Measurements from ENCODE around the gene DTNBP1.

DTNBP1 gene

GRCh38 chr6:15484140-15484539 is 178.7 kb downstream of the DTNBP1 start:
- FAIRE-seq = no peak
- no peak for DNase-seq (ENCODE audit: low spot score)

DNA sequence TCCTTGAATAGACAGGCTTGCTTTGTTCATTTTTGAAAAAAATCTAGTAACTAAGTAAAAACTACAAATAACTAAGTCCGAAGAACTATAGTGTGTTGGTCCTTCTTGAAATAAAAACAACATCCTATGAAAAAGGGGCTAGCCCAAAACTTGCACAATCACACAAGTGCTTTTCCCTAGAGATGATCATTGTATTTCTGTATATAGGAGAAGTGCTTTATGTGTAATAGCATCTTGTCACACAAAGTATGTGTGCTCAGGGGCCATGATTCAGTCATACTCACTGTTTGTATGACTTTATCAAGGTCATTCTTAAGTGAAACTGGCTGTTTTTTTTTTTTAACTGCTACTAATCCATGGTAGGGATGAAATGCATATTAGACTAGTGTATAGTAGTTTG is 179.8 kb downstream of the DTNBP1 start:
- DNase-seq (ENCODE audit: low spot score) (no peak), FAIRE-seq (no peak)

DNA sequence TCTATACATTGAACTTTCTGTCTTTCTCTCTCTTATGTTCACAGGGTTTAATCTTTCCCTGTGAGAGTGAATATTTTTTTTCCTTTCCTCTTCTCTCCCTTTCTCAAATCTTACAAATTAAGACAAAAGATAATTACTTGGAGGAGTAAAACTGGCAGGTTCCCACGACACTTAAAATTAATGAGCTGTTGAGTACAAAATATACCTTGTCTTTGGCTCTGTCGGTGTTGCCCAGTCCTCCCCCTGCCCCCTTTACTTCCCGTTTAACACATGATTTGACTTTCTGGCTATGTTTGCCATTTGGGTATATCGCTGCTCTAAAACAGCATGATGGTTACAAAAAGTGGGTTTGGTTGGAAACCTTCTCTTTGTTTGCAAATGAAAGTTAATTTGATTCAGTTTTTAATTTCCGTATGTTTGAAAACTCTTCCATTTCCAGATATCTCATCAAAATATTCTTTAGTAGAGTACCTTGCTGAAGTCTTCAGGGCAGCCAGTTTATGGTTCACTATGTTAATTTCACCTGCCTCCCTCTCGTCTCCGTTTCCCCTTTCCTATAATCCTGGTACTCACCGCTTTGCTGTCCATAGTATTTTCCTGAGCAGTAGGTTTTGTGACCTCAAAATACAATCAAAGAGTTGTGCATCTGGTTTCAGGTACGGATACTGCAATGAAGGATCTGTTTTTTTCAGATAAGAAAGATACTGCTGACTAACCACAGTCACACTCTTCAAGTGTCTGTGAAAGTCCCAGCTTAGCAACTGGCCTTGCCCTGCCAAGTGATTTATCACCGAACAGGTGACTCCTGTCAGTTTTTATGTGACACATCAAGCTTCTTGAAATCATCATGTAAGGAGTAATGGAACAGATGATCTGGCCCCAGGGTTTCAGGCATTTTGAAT is 181.2 kb downstream of the DTNBP1 start:
- FAIRE-seq (no peak), DNase-seq (ENCODE audit: low spot score) (no peak)

- FAIRE-seq = no peak
- DNase-seq (ENCODE audit: low spot score) = no peak
Measured at GRCh38 chr6:15480525-15480924, 182.3 kb downstream of the DTNBP1 start.

- DNase-seq (ENCODE audit: low spot score) = peak; percentile 55
- no peak for FAIRE-seq
Measured at GRCh38 chr6:15479761-15480160, 183.1 kb downstream of the DTNBP1 start.

DNA sequence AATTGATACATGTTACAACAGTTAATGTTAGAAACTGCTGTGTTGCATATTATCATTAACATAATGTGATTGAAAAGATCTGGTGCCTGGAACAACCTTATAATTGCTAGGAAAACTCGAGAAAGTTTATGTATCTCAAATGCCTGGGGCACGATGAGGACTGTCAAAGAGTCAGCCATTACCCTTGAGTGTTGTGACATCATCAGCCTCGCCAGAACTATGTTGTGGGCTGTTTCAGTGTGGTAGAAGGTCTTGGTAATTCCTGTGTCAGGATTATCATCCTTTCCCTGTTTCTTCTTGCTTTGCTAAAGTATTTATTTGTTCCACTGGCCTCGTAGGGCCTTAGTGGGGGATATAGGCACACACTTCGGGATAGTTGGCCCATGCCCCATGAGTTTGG is 185.1 kb downstream of the DTNBP1 start:
- no peak for FAIRE-seq
- no peak for DNase-seq (ENCODE audit: low spot score)

- DNase-seq (ENCODE audit: low spot score) (no peak), FAIRE-seq (no peak)
Measured at GRCh38 chr6:15476631-15477380, 186.0 kb downstream of the DTNBP1 start.

GRCh38 chr6:15475872-15476271 is 187.0 kb downstream of the DTNBP1 start:
- FAIRE-seq (no peak), DNase-seq (ENCODE audit: low spot score) (no peak)

- FAIRE-seq (no peak), DNase-seq (ENCODE audit: low spot score) (no peak)
Measured at GRCh38 chr6:15475261-15475660, 187.6 kb downstream of the DTNBP1 start.

DNA sequence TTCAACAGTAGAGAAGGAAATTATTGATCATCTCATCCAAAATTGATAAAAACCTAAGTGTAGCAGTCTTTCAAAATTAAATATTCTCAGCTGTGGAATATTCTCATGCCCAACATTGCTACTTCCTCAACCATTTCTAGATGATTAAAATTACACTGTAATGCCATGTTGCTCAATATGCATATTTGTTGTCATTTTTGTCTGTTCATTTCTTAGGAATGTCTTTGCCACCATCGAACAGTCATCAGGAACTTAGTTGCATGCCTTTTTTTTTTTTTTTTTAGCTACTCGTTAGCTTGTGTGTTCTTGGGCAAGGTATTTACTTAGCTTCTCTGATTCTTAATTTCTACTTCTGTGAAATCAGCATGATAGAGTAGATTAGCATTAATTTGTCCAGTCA is 188.6 kb downstream of the DTNBP1 start:
- DNase-seq (ENCODE audit: low spot score) = no peak
- FAIRE-seq = no peak

DNA sequence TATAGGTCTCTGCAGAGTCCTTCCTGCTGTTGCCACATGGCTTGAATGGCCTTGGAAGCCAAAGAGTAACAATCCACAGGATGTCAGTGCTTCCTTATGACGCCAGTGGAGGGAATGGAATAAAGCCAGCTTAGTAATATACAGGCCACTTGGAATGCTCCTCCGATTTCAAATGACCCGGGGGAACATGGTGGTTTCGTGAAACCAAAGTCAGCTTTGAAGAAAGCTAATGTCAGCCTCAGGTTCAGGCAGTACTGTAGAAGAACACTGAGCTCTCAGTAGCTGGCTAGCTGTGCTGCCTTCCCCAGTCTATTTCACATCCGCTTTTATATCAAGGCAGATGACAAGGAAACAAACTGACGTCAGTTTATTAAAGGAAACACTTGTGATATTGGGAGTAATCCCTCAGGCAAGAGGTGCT is 189.1 kb downstream of the DTNBP1 start:
- DNase-seq (ENCODE audit: low spot score) = no peak
- FAIRE-seq = no peak

- FAIRE-seq (no peak), DNase-seq (ENCODE audit: low spot score) (no peak)
Measured at GRCh38 chr6:15473174-15473573, 189.7 kb downstream of the DTNBP1 start.

Data from urothelium cell line (cell line).